Right ventricle myocardium superior (tissue), 1 donor: Measurements from ENCODE around the gene KRTAP10-2. TPM values are rescaled to one million over a fixed set of nuclear protein-coding genes. Genes with fewer than 3 reads are reported as not detected.
A peak's percentile ranks its signal among the peaks of the same experiment; 100 is the strongest.
"Not testable (repeated sequence)": the region's sequence is repeated elsewhere in the genome, so short reads cannot be mapped to it uniquely, and the experiment has no call there.

Source experiments
- ATAC-seq: fragments of 200-7000 bp; cut with Tn5 transposase; one replicate; pipeline ENCODE4 v1.9.1; 2020; ENCODE audit warnings: mild to moderate bottlenecking; ENCODE audit not compliant: poor library complexity
- DNase-seq: peaks from one replicate; pipeline ENCODE4 v3.0.0-alpha.2; 2020
- intact Hi-C: fragments of 100-400 bp; cut with DNase I; formaldehyde crosslinking; loops from one replicate; pipeline ENCODE4 v1.11.2; 2022
- total RNA-seq: library from RNA; stranded (reverse); fragmentation: NEBNext Ultra II Directional; extraction: Animal tissue kit (Norgen Biotek cat#: 25700); gene quantifications from one replicate; pipeline ENCODE4 v1.2.1, GENCODE V29; 2021
- donor health status: DM: no; HTN: yes; CAD: no; lungs with severe emphysema.

The KRTAP10-2 gene
- total RNA-seq, 1 donor from 2014 or later = not detected

DNA sequence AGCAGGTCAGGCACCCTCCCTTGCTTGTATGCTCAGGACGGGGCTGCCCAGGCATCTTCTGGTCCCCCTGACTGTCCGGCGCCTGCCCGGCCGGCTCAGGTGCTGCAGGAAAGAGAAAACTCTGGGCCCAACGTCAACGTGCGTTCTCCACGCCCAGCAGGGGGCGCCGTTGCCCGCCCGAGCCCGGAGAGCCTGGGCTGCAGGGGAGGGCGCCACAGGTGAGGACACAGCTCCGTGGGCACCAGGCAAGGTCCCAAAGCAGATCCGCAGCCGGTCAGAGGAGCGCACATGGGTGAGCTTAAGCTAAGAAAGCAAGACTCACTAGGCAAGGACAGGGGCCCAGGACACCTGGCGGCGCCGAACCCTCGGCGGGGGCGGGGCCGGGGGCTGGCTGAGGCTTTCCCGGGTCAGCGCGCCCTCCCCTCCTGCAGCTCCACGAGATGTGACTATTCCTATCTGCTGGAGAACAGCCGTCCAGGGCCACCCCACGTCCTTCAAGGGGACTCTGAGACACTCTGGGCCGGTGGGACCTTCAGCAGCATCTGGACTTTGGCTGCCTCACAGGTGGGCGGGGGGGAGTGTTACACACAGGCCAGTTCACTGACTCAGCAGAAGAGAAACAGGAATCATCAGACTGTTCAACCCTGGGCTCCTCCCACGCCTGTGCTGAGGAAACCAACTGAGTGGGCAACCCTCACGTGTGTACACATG is 40.6 kb downstream of the KRTAP10-2 start:
- intact Hi-C loops = loop anchor here (10.0 kb wide), 1 partner anchor 284 kb away; no protein-coding TSS in a partner anchor
- DNase-seq = peak; percentile 67
- ATAC-seq = peak; percentile 71

DNA sequence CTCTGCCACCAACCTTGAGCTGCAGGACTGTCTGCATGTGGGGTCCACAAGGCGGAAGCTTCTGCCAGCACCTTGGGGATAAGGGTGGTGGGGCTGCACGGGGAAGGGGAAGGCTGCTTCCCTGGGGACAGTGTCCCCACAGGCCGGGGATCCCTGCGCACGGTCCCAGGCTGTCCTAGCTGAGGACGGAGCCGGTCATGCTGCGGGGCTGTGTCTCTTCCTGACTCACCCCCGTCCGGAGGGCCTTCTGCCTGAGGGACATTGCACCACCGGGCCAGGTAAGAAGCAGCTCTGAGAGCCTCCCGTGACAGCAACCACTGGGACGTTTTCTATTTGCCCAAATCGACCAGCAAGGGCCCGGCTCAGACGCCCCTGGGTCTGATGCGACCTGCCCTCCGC is 41.2 kb downstream of the KRTAP10-2 start:
- no peak for ATAC-seq
- peak; percentile 19 for DNase-seq
- intact Hi-C loops = loop anchor here (10.0 kb wide), 1 partner anchor 285 kb away; no protein-coding TSS in a partner anchor

DNA sequence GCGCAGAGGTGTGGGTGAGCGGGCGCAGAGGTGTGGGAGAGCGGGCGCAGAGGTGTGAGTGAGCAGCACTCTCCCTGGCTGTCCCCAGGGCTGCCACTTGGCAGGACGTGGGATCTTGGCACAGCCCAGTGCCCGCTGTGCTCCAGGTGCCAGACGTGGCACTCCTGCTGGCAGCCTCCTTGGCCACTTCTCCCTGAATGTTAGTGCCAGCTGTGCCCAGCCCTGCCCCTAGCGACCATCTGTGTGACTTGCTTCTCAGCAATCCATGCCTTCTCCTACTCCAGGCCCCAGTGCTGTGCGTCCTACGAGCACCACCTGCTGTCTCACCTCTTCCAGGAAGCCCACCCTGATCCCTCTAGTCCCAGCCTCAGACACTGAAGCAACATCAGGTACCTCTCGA is 41.8 kb downstream of the KRTAP10-2 start:
- DNase-seq = peak; percentile 85
- intact Hi-C loops = no loop called here
- ATAC-seq = peak; percentile 94

GRCh38 chr21:44508711-44509445 is 42.4 kb downstream of the KRTAP10-2 start:
- intact Hi-C loops = no loop called here
- peak; percentile 22 for DNase-seq

GRCh38 chr21:44508426-44508710 is 42.9 kb downstream of the KRTAP10-2 start:
- no peak for ATAC-seq
- DNase-seq = peak; percentile 11
- intact Hi-C loops = no loop called here

More at GRCh38 chr21:44508711-44509445, 42.4 kb downstream of the KRTAP10-2 start:
- ATAC-seq = no peak

DNA sequence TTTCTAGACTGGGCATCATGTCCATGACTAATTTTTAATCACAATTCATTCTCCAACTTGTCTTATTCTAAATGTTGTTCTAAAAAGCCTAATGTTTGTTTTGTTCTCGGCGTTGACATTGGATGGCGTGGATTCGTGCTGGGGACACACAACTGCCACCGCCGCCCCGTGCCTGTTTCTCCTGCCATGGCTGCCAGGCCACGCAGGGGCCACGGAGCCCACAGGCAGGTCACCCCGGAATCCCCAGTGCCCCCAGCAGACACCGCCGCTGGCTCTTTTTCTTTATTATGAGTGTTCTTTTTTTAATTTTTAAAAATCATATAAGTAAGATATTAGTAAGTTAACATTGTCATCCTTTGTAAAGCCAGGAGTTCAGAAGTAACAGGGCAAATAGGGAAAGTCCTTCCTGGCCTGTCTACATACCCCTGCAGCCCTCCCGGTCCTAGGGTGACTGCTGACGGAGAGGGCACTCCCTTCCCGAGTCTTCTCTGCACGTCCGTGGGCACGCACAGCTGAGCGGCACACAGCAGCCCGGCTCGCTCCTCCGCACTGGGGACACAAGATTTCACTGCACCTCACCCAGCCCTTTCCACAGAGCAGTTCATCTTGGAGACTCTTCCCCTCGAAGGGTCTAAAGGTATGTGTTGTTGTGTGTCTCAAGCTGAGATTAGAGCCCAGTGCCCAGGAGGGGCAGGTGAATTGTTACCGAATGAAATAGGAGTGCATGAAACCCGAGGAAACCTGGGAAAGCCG is 43.5 kb downstream of the KRTAP10-2 start:
- intact Hi-C loops = no loop called here
- DNase-seq = peak; percentile 25
- no peak for ATAC-seq

GRCh38 chr21:44506279-44507255 is 44.7 kb downstream of the KRTAP10-2 start:
- intact Hi-C loops = no loop called here
- DNase-seq = peak; percentile 36

DNA sequence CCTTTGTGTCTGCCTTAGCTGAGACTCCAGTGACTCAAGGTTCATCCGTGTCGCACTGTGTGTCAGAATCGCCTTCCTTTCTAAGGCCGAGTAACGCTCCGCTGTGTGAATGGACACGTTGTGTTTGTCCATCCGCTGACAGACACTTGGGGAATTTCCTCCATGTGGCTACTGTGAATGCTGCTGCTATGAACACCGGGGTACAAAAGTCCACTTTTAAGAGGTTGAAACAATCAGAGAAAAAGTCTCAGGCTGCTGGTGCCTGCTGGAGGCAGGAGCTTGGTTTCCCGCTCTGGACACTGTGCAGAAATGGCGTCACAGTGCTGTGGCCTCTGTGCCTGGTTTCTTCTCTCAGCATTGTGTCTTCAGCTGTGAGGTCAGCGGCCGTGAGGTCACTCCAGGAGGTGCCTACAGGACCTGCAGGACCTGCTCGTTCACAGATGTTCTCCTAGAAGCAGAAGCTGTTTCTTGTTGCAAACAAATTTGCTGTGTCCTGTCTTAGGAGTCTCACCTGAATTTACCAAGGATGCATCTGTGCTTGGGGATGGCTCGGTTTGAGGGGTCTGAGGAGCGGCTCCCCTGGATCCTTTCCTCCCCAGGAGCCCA is 45.5 kb downstream of the KRTAP10-2 start:
- ATAC-seq (no peak), DNase-seq (no peak)
- intact Hi-C loops = no loop called here

More at GRCh38 chr21:44506279-44507255, 44.7 kb downstream of the KRTAP10-2 start:
- ATAC-seq = no peak

- intact Hi-C loops = no loop called here
- ATAC-seq = no peak
- peak; percentile 53 for DNase-seq
These were observed 47.4 kb downstream of the KRTAP10-2 start for GRCh38 chr21:44503901-44504399.

- peak; percentile 15 for DNase-seq
- intact Hi-C loops = not testable (repeated sequence)
These were observed 48.1 kb downstream of the KRTAP10-2 start for GRCh38 chr21:44503006-44503889.

GRCh38 chr21:44502171-44502958 is 48.9 kb downstream of the KRTAP10-2 start:
- intact Hi-C loops = no loop called here
- no peak for ATAC-seq
- peak; percentile 29 for DNase-seq

More at GRCh38 chr21:44503006-44503889, 48.1 kb downstream of the KRTAP10-2 start:
- not testable (repeated sequence) for ATAC-seq

Other genes with a start within 250 kb of the KRTAP10-2 start
- 13.9 TPM for gene CFAP410, start 212.1 kb downstream of the KRTAP10-2 start, total RNA-seq
- gene TRPM2, start 197.9 kb downstream of the KRTAP10-2 start, total RNA-seq = 1.9 TPM
- 2.7 TPM for gene LRRC3, start 96.0 kb downstream of the KRTAP10-2 start, total RNA-seq
- gene KRTAP10-1, start 11.3 kb downstream of the KRTAP10-2 start, total RNA-seq = not detected
- gene KRTAP10-3, start 7.3 kb upstream of the KRTAP10-2 start, total RNA-seq = not detected
- not detected for gene KRTAP10-4, start 22.2 kb upstream of the KRTAP10-2 start, total RNA-seq
- gene KRTAP10-5, start 29.1 kb upstream of the KRTAP10-2 start, total RNA-seq = not detected
- not detected for gene KRTAP10-6, start 41.0 kb upstream of the KRTAP10-2 start, total RNA-seq
- gene KRTAP10-7, start 49.1 kb upstream of the KRTAP10-2 start, total RNA-seq = not detected
- not detected for gene KRTAP10-8, start 60.6 kb upstream of the KRTAP10-2 start, total RNA-seq
- gene KRTAP10-9, start 75.6 kb upstream of the KRTAP10-2 start, total RNA-seq = not detected
- gene KRTAP10-10, start 85.9 kb upstream of the KRTAP10-2 start, total RNA-seq = not detected
- gene KRTAP10-11, start 94.9 kb upstream of the KRTAP10-2 start, total RNA-seq = not detected
- not detected for gene KRTAP12-4, start 103.2 kb upstream of the KRTAP10-2 start, total RNA-seq
- gene KRTAP12-3, start 106.4 kb upstream of the KRTAP10-2 start, total RNA-seq = not detected
- gene KRTAP12-2, start 115.4 kb upstream of the KRTAP10-2 start, total RNA-seq = not detected
- not detected for gene KRTAP12-1, start 130.7 kb upstream of the KRTAP10-2 start, total RNA-seq
- gene KRTAP10-12, start 145.7 kb upstream of the KRTAP10-2 start, total RNA-seq = not detected
- gene TSPEAR, start 160.1 kb upstream of the KRTAP10-2 start, total RNA-seq = 0.51 TPM